Ishikawa (cell line): ENCODE measurements around the gene TPRX1.

Experiments
- CEBPB ChIP-seq: IDR thresholded peaks from 2 replicates; pipeline ENCODE4 v1.6.1; 2012
- CREB1 ChIP-seq: IDR thresholded peaks from 2 replicates; pipeline ENCODE4 v1.6.1; 2012; ENCODE audit warnings: low read depth
- EGR1 ChIP-seq: IDR thresholded peaks from 2 replicates; pipeline ENCODE4 v1.6.1; 2012
- EP300 ChIP-seq: IDR thresholded peaks from 2 replicates; pipeline ENCODE4 v1.6.1; 2012; ENCODE audit warnings: borderline replicate concordance
- FOXM1 ChIP-seq: IDR thresholded peaks from 2 replicates; pipeline ENCODE4 v1.6.1; 2012; ENCODE audit warnings: low read depth, borderline replicate concordance
- NFIC ChIP-seq: IDR thresholded peaks from 2 replicates; pipeline ENCODE4 v1.6.1; 2012
- RAD21 ChIP-seq: IDR thresholded peaks from 2 replicates; pipeline ENCODE4 v1.6.1; 2012; ENCODE audit warnings: low read depth
- TAF1 ChIP-seq: IDR thresholded peaks from 2 replicates; pipeline ENCODE4 v1.6.1; 2012; ENCODE audit warnings: low read depth, mild to moderate bottlenecking
- TCF12 ChIP-seq: IDR thresholded peaks from 2 replicates; pipeline ENCODE4 v1.6.1; 2012; ENCODE audit warnings: low read depth
- TEAD4 ChIP-seq: IDR thresholded peaks from 2 replicates; pipeline ENCODE4 v1.6.1; 2012
- YY1 ChIP-seq: IDR thresholded peaks from 2 replicates; pipeline ENCODE4 v1.6.1; 2012; ENCODE audit warnings: low read depth
- ZBTB7A ChIP-seq: IDR thresholded peaks from 2 replicates; pipeline ENCODE4 v1.6.1; 2012; ENCODE audit warnings: low read depth
- TF ChIP-seq, protein P1 (sequence below): IDR thresholded peaks from 2 replicates; pipeline ENCODE4 v1.6.1; 2012
- TF ChIP-seq, protein P2 (sequence below): IDR thresholded peaks from 2 replicates; pipeline ENCODE4 v1.6.1; 2012
- TF ChIP-seq, protein P3 (sequence below): IDR thresholded peaks from 2 replicates; pipeline ENCODE4 v1.6.1; 2012; ENCODE audit warnings: low read depth, mild to moderate bottlenecking

The TPRX1 gene

DNA sequence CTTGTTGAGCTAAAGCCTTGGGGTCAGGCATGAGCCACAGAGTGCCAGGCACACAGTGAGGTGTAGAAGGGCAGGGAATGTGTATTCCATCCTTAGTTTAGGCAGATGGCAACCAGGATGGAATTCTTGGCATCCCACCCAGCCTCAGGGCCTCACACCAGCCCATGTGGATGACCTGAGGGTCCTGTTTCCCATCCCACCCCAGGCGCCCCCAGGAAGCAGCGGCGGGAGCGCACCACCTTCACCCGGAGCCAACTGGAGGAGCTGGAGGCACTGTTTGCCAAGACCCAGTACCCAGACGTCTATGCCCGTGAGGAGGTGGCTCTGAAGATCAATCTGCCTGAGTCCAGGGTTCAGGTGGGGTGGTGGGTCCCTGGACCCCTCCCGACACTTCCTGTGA lies 31.7 kb upstream of the TPRX1 start:
- no peak for TF ChIP-seq NFIC
- TF ChIP-seq TAF1, result no peak
- no peak for TF ChIP-seq FOXM1
- TF ChIP-seq TEAD4, result no peak
- TF ChIP-seq CEBPB, result no peak
- TF ChIP-seq, protein P1, sequence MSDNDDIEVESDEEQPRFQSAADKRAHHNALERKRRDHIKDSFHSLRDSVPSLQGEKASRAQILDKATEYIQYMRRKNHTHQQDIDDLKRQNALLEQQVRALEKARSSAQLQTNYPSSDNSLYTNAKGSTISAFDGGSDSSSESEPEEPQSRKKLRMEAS, result no peak
- TF ChIP-seq RAD21, result no peak
- no peak for TF ChIP-seq ZBTB7A
- TF ChIP-seq, protein P2, sequence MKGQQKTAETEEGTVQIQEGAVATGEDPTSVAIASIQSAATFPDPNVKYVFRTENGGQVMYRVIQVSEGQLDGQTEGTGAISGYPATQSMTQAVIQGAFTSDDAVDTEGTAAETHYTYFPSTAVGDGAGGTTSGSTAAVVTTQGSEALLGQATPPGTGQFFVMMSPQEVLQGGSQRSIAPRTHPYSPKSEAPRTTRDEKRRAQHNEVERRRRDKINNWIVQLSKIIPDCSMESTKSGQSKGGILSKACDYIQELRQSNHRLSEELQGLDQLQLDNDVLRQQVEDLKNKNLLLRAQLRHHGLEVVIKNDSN, result no peak
- no peak for TF ChIP-seq EP300
- TF ChIP-seq, protein P3, sequence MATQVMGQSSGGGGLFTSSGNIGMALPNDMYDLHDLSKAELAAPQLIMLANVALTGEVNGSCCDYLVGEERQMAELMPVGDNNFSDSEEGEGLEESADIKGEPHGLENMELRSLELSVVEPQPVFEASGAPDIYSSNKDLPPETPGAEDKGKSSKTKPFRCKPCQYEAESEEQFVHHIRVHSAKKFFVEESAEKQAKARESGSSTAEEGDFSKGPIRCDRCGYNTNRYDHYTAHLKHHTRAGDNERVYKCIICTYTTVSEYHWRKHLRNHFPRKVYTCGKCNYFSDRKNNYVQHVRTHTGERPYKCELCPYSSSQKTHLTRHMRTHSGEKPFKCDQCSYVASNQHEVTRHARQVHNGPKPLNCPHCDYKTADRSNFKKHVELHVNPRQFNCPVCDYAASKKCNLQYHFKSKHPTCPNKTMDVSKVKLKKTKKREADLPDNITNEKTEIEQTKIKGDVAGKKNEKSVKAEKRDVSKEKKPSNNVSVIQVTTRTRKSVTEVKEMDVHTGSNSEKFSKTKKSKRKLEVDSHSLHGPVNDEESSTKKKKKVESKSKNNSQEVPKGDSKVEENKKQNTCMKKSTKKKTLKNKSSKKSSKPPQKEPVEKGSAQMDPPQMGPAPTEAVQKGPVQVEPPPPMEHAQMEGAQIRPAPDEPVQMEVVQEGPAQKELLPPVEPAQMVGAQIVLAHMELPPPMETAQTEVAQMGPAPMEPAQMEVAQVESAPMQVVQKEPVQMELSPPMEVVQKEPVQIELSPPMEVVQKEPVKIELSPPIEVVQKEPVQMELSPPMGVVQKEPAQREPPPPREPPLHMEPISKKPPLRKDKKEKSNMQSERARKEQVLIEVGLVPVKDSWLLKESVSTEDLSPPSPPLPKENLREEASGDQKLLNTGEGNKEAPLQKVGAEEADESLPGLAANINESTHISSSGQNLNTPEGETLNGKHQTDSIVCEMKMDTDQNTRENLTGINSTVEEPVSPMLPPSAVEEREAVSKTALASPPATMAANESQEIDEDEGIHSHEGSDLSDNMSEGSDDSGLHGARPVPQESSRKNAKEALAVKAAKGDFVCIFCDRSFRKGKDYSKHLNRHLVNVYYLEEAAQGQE, result no peak
- TF ChIP-seq TCF12, result no peak
- no peak for TF ChIP-seq YY1
- TF ChIP-seq EGR1, result no peak
- TF ChIP-seq CREB1, result no peak

DNA sequence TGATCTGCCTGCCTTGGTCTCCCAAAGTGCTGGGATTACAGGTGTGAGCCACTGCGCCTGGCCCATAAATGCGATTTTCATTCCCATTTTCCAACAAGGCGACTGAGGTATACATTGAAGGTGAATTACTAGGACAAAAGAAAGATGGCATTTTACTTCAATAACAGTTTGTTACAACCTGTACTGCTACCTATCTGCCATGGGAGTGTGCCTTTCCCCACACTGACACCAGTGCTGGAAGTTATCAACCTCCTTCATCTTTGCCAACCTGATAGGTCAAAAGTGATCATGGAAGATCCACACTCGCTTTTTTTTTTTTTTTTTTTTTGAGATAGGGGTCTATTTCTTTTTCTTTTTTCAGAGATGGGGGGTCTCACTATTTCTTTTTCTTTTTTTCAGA lies 28.4 kb upstream of the TPRX1 start:
- TF ChIP-seq ZBTB7A (no peak), YY1 (no peak), TEAD4 (no peak), TAF1 (no peak), EGR1 (no peak), RAD21 (no peak), FOXM1 (no peak), CREB1 (no peak), TCF12 (no peak), NFIC (no peak), CEBPB (no peak), EP300 (no peak)
- TF ChIP-seq, protein P3, result no peak
- TF ChIP-seq, protein P2, result no peak
- TF ChIP-seq, protein P1, result no peak

DNA sequence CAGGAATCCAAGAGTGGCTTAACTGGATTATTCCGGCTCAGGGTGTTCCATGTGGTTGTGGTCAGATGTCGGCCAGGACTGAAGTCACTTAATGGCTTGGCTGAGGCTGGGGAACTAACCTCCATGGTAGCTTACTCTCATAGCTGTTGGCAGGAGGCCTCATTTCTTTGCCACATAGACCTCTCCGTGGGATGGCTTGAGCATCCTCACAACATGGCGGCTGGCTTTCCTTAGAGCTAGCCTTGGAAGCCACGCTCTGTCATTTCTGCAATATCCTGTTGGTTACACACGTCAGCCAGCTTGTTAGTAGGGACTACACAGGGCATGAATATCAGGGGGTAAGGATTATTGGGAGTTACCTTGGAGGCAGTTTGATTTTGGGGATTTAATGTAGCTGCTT lies 22.4 kb upstream of the TPRX1 start:
- TF ChIP-seq YY1, result no peak
- TF ChIP-seq NFIC, result no peak
- TF ChIP-seq ZBTB7A, result no peak

DNA sequence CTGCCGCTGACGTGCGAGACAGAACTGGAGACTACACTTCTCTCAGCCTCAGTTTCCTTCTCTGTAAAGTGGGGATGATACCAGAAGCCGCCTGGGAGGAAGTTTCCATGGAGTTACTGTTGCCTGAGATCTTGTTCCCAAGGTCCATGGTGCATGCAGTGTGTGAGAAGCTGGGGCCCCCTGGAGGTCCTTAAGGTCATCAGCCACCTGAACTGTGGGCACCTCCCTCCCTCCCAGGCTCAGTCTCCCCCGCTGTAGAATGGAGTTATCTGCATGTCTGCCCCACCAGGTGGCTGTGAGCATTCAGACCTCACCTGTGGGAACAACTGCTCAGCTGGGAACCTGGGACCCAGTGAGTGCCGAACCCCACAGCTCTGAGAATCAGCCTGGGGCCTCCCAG lies 20.0 kb upstream of the TPRX1 start:
- TF ChIP-seq, protein P2, result no peak
- TF ChIP-seq, protein P1, result no peak
- no peak for TF ChIP-seq YY1
- TF ChIP-seq FOXM1, result no peak
- TF ChIP-seq CREB1, result no peak
- no peak for TF ChIP-seq EP300
- no peak for TF ChIP-seq CEBPB
- TF ChIP-seq EGR1, result no peak

DNA sequence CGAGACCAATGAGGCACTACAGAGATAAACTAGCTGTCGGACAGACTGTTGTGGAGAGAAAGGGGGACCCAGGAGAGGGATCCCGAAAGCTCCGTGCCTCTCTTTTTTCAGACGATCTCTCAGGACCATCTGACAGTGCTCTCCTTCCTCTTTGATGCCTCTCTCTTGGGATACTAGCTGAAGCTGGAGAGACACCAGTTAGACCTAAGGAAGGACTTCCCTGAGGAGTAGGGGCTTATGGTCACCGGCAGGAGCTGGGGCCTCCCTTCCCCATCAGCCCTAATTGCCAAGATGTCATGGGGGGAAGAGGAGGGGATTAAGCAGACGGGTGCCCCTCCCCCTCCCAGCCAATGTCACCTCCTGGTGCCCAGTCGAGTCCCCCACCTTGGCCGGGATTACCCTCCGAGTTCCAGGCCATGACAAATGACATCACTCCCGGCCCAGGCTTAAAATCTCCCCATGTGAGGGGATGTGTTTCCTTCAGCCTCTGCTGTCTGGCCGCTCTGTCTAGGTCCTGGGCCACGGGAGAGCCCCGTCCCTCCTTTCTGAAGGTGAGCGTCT lies 17.2 kb upstream of the TPRX1 start, which contains the start of gene CRX:
Gene CRX (plus strand): TSS at position 478 of the 561 bp plus-strand sequence. CDS start 12,507 bp downstream, outside the sequence.
- TF ChIP-seq TEAD4, result no peak
- TF ChIP-seq, protein P3, result no peak
- no peak for TF ChIP-seq NFIC
- no peak for TF ChIP-seq YY1
- TF ChIP-seq ZBTB7A, result no peak
- no peak for TF ChIP-seq TCF12
- no peak for TF ChIP-seq EGR1
- TF ChIP-seq, protein P1, result no peak
- TF ChIP-seq, protein P2, result no peak
- no peak for TF ChIP-seq CREB1
- no peak for TF ChIP-seq RAD21
- no peak for TF ChIP-seq FOXM1
- TF ChIP-seq TAF1, result no peak
- TF ChIP-seq CEBPB, result no peak
